HG03175 (cell line): ENCODE data around the gene CDC26.

ENCODE experiments used
- ATAC-seq: cut with Tn5 transposase; IDR thresholded peaks from one replicate; pipeline ENCODE4 v1.9.1; 2021; ENCODE audit warnings: mild to moderate bottlenecking, moderate library complexity; ENCODE audit not compliant: unreplicated experiment

CDC26 gene

DNA sequence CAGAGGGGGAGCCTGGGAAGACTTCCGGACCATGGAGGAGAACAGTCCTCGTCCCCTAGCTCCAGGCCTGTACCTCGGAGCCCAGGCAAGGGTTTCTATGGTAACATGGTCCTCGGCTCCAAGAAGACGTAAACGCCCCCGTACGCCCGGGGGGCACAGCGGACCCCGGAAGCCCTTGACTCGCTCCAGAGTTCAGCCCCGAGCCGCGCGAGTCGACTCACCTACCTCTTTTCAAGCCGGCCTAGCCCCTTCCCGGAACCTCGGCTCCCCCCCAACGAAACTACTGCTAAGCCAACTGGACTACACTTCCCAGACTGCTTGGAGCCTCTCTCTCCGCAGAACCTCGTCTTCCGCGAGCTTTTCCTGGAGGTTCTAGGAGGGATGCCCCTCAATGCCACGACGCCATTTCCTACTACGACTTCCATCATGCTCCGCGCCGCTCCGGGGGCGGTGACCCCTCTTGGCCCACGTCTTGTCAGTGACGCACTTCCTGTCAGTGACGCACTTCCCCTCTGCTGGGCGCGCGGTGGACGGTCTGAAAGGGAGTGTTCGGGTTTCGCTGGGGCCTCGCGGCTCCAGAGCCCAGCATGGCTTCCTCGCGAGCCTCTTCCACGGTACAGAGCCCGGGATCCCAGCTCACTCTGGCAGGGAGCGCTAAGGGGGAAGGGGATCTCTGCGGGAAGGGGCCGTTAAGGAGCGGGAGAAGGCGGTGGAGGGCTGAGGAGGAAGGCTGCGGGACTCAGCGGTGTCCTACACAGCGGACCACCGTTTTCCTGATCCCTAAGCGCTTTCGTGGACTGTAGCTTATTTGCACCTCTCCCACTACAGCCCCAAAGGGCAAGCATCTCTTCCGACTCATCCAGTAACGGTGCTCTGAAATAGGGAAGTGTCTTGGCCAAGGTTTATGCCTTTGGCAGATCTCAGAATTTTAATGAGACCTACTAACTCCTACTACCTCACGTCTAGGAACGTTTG is at the start of gene CDC26, which contains the start of gene PRPF4:
Gene CDC26 (minus strand): TSS at position 416 of the 975 bp plus-strand sequence. CDS start 3,065 bp downstream, outside the sequence.
Gene PRPF4 (plus strand): TSS at position 502 of the 975 bp plus-strand sequence. CDS start 86 bp downstream, at position 588.
- ATAC-seq = peak; percentile 98

DNA sequence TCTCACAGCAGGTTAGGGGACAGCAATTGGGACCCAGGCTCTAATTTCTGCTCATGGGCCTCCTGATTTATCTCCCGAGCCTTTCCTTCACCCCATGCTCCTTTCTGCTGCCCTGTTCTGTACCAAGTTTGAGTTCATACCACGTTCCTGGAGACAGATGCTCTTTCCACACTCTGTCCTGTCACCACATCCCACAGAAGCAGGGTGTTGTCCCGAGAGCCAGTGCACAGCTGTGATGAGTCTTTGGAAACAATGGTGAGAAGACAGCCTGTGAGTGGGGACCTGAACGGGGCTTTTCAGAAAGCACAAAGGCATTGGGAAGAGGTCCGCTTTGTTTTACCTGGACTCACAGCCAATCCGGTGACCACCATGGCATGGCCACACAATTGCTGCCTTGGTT is 47.3 kb upstream of the CDC26 start:
- ATAC-seq = no peak

DNA sequence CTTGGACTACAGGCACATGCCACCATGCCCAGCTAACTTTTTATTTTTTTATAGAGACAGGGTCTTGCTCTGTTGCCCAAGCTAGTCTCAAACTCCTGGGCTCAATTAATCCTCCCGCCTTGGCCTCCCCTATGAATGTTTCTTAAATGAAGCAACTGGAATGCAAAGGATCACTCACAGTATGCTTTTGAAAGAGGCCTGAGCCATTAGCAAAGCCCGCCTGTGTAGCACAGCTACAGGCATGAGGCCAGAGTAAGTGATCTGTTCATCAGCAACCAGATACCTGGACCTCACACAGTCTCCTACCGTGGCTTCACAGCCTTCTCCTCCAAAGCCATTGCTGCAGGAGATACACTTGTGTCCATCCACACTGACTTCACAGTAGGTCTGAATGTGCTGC is 44.7 kb upstream of the CDC26 start:
- no peak for ATAC-seq

DNA sequence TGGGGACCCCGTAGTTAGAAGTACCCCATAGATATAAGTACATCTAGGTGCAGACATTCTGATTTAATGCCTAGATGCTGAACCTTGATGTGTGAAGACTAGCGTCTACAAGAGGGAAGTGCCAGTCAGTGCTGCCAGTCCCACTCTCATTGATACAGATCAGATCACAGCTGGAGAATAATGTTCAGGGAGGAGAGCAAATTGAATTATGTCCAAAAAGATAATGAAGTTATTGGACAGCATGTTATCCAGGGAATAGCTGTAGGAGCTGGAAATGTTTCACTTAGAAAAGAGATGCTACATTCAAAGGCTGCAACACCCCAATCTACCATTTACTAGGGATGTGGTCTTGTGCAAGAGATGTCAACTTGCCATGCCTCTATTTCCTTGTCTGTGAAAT is 43.7 kb upstream of the CDC26 start:
- no peak for ATAC-seq

DNA sequence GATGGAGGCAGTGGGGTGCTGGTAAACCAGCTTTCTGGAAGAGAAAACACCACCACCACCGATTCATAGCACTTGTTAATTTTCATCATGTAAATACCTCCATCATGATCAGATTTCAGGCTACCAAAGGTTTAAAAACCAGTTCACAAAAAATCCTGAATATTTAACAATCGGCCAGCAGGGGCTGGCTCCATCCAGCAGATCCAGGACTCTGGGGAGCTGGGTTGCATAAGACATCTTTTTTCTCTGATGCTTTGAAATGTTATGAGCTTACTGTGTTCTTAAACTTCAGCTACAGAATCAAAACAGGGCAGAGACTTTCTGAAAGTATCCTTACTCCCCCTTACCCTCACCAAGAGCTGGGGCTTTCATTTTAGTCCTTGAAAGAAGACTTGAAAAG is 42.4 kb upstream of the CDC26 start:
- no peak for ATAC-seq

DNA sequence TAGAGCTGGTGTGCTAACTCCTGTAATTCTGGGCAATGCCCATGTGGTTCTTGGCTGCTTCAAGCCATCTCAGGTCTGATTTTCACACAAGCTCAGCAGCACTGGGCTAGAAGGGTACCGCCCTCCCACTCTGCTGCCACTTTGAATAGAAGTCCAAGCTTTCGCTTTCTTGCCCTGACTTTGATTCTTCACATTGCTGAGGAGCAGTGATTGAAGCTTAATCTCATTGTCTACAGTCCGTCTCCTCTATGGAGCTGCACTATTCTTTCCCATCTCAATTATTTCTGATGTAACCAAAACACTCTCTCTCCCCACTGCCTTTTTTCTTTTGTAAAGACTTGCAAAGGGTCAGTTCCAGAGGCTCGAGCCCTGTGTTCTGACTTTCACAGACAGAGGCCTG is 40.7 kb upstream of the CDC26 start:
- no peak for ATAC-seq

DNA sequence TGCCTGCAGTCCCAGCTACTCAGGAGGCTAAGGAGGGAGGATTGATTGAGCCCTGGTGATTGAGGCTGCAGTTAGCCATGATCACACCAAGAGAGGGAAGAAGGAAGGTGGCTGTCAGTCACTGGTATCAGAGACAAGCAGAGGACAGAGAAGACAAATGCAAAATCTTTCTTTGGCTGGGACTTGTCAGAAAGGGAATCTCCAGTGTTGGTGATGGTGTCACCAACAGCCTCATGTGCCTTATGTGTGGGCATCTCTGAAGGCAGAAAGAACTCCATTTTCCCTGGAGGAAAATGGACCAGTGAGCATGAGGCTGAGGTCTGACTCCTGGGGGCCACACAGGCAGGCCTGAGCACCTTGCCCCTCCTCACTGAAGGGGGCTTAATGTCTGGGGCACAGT is 39.9 kb upstream of the CDC26 start:
- ATAC-seq = no peak

DNA sequence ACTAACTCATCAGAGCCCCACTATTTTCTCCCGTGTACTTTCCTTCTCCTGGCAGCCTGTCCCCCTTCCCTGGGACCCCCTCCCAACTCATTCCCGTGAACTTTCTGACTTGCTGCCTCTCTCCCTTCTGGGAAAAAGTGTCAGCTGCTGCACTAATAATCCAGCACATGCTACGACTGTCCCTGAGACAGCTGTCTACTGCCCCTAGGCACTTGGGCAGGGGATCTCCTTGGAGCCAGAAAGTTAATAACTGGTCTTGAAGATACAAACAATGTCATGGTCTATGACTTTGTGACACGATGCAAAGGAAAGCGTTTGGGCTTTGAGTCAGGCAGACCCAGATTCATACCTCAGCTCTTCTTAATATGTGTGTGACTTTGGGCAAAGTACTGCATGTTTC is 37.9 kb upstream of the CDC26 start:
- no peak for ATAC-seq

DNA sequence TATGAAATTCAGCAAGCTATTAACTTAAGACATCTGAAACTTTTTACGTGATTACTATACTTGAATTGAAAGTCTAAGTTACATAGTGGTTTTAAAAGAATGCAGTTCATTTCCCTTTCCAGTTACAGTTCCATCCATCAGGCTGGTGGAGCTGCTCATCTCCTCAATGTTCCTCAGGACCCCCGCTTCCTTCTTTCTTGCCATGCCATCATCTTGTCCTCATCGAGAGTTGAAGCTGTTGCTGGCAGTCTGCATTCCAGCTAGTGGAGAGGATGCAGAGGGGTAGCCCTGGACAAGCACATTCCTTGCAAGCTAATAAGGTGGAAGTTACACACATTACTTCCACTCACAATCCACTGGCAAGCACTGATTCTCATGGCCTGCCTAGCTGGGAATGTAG is 36.6 kb upstream of the CDC26 start:
- ATAC-seq = no peak

DNA sequence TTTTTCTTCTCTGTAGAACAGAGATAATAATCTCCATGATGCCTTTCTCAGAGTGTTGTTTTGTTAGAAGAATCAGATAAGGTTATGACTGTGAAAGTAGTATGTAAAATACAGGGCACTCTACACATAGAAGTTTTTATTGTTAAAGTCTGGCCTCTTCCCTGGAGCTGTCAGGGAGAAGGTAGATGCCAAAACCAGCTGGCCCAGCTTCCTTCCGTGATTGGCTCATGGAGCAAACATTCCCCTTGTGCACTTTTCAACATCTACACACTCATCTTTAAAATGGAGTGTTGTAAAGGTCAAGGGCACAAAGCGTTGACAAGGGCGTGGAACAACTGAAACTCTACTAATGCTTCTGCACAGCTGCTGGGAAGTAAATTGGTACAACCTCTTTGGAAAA is 35.2 kb upstream of the CDC26 start:
- no peak for ATAC-seq

DNA sequence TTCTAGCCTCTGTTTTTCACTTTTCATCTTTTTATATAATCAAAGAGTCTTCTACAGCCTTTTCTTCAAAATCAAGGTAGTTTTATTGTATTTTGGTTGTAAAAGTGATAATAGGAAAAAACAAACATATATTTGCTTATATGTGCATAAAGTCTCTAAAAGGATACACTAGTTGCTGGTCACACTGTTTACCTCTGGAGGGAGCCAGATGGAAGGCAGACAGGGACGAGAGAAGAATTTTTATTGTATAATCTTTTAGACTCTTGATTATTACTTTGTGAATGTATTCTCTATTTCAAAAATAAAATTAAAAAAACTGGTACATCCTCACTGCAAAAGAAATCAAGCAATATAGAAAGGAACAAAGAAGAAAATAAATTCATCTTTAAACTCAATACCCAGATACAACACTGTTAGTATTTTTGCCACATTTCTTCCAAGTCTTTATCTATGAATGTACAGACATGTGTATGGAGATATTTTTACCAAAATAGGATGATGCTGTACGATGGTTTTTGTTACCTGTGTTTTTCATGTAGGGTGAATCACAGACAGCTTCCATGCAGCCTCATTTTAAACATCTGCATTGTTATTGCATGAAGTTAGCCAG is 33.9 kb upstream of the CDC26 start:
- ATAC-seq = no peak

DNA sequence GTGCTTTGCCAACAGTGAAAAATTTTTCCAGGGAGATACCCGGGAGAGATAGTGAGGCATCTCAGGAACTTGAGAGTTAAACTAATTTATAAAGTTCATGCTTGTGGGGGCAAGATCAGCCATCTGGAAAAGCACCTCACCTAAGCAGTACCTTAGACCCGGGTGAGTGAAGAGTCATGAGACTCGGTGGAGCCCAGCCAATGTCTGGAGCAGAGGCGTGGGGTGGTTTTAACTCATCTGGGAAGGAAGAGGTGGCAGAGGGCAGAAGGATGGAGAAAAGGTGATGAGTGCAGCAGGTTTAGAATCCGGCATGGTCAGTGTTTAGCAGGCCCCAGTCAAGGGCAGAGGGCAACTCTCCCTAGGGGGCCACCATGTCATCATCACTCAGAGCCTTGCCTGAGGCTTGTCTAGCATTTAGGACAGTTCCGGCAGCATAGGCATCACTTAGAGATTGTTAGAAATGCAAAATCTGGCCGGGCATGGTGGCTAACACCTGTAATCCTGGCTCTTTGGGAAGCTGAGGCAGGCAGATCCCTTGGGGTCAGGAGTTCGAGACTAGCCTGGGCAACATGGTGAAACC is 32.1 kb upstream of the CDC26 start:
- no peak for ATAC-seq

DNA sequence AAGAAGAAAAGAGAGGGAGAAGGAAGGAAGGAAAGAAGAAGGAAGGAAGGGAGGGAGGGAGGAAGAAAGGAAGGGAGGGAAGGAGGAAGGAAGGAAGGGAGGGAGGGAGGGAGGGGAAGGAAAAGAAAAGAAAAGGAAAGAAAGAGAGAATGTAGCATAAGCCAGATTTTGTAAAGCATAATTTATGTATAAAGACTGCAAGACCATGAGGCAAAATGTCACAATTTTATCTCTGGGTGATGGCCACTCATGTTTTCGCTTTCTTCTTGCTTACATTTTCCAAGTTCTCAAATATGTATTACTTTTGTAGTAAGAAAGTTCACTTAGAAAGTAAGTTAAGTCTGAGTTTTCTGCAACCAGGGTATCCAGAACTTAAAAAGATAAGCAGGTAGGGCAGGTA is 31.2 kb upstream of the CDC26 start:
- ATAC-seq = no peak

DNA sequence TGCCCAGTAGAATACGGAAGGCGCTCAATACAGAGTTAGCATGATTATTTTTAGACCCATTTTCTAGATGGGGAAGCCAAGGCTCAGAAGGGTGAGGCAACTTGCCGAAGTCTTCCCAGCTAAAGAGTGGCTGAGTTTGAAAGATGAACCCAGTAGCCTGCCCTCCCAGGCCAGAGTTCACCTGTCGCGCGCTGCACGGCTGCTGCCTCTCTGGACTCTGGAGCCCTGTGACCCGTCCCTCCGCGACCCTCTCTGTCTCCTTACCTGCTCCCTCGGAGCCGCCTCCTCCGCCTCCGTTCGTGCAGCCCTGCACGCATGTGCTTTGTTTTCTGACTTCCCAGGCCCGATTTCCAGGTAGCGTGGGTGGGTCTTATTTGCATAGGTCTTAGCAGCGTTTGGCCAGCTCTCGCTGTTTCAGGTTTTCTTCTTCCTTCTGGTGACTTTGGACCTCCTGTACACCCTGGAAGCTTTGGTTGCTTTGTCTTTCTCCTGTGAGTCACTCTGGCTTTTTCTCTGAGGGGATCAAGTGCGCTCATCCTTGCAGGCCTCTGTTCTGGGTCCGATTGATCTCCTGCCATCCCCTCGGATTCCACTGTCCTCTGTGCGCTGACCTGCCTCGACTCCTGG is 27.5 kb upstream of the CDC26 start, which contains the start of gene RNF183:
Gene RNF183 (minus strand): TSS at position 585 of the 627 bp plus-strand sequence. CDS start 5,192 bp downstream, outside the sequence.
- no peak for ATAC-seq

DNA sequence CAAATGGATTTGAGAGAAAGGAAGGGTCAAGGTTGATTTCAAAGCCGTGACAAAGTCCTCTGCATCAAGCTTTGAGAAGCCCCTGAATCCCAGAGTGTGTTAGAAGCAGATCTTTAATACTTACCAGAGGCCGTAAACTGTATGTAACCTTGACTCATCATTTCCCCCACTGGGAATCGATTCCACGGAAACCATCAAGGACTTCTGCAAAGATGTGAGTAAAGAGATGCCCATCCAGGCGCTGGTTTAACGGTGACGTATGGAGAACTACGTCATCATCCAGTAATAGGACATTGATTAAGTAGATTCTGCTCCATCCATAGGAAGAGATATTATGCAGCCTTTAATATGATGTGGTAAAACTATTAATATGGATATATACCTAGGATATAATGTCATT is 26.2 kb upstream of the CDC26 start:
- ATAC-seq = no peak

DNA sequence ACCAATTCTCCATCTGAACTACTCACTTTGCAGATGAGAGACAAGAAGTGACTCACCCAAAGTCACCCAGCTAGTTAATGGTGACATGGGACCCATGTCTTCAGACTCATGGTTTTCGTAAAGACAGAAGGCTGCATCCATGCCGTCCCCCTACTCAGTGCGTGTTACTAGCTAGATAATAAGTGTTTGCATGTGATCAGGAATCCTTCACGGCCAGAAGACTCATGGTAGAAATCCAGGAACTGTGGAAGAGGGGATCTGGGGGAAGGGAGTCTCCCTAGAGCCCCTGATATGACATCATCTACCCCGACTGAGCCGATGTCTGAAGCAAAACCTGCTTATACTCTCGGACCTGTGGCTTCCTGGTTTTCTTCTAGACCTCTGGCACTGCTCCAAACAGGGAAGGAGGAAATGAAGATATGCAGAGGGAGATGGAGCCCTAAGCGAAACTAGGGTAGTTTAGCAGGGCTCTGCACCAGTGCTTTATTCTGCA is 24.5 kb upstream of the CDC26 start:
- ATAC-seq = no peak

DNA sequence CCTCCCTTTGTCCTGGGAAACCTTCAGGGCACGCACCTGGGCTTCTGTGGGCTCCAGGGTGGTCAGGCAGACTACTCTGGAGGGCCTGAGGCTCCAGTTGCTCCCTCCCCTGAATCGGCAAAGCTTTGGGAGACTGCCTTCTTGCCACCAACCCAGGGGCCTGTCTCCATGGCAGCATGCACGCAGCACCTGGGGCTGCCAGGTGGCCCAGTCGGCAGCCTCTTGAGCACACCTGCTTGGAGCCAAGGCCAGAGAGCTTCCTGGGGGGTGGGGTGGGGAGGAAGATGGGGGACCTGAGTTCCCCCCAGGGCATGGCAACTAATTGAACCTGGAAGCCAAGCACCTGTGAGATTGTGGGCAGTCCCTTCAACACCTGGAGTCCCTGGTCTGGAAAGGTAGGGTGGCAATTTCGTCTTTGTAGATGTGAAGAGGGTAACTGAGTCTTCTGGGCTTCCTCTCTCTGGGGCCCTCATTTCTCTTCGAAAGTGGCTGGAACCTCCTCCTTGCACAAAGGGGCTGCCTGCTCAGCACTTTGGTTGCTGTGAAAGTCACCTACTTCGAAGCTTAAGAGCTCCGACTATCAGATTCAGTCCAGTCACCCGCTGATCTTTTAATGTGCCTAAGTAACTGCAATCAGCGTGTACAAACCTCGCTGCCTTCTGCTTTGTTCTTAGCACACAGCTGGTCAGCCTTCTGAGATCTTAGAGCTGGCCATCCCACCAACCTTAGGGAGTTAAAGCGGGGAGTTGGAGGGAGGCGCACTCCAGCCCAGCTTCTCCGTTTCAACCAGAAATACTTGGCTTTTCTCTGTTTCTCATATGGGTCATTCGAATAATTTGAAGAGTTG is 23.8 kb upstream of the CDC26 start:
- no peak for ATAC-seq

DNA sequence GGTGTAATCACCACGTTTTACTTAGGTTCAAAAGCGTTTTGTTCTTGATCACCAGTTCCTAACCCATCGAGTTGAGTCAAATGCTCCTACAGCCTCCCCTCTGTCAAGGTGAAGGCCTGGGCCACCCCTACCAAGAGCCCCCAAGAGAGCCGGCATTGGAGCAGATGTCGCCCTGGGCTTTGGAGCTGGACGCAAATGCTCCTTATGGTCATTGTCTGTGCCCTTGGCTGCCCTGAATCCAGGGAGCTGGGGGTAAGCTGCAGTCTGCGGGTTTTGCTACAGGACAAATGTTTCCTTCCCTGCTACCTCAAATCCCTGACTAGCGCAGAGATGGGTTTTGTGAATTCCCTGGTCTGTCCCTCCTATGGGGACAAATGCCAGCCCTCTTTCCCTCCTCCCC is 22.9 kb upstream of the CDC26 start:
- no peak for ATAC-seq

DNA sequence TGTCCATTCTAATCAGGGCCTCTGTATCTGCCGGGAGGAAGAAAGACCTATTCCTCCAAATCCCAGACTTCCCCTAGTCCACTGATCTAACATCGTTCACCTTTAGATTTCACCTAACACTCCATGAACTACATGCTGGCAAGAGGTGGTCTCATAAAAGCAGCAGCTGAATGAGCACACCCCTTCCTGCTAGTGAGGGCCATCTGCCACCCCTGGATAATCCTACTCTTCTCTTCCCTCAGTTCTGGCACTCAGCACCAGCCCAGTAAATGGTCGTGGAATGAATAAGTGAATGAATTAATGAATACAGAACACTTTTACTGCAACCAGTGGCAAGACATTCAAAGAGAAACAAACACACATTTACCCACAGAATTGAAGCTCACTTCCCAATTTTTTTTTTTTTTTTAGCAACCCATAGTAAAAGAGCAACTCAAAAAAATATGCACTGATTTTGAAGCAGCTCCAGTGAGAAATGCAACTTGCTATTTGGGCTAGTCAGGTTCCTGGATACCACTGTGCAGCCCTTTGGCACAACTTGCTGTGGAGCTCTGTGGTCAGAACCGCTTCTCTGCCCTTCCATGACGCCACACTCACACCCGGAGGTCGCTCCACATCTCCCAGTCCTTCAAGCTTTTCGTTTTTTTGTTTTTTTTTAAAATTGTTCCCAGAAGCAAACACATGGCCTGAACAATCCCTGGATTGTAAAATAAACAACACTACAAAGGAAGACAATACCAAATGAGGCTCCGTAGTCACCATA is 21.6 kb upstream of the CDC26 start:
- ATAC-seq = no peak
